Endothelial cell of umbilical vein (primary cell): ENCODE results near the gene KCNAB2. TPM values are rescaled to one million over a fixed set of nuclear protein-coding genes. Genes with fewer than 3 reads are reported as not detected.

ENCODE experiments used
- BruUV-seq: library from RNA; stranded (reverse); fragments of 400-500 nt; replicated peaks from 2 replicates; lab custom pipeline; 2021; lab: Mats Ljungman, UMichigan
- CTCF ChIA-PET: fragments of 300-600, 350-600 bp; sonication (Branson Sonifier 250); formaldehyde crosslinking; loops from one replicate; lab custom pipeline; 2021; ENCODE audit warnings: antibody characterized with exemption, inconsistent platforms; lab: Charles Lee
- POLR2A ChIA-PET: fragments of 300-600, 350-600 bp; sonication (Branson Sonifier 250); formaldehyde crosslinking; loops from one replicate; lab custom pipeline; 2021; ENCODE audit warnings: antibody characterized with exemption, inconsistent platforms; lab: Charles Lee
- DNase-seq: peaks from one replicate; pipeline ENCODE4 v3.0.0-alpha.2; 2011; ENCODE audit warnings: low read depth, low spot score
- FAIRE-seq: peaks from 2 replicates; lab custom pipeline; 2011; peaks lifted over from hg19 to GRCh38; lab: Jason Lieb, UNC
- H2AFZ ChIP-seq: 2 replicates; pipeline ENCODE4 v1.6.0; 2012; ENCODE audit warnings: low read depth, low read length, control low read depth, inconsistent platforms
- H3K27ac ChIP-seq: 2 replicates; pipeline ENCODE4 v1.5.1; 2011; ENCODE audit warnings: low read depth, mild to moderate bottlenecking, control low read depth, low read length, moderate library complexity; ENCODE audit not compliant: insufficient read depth
- H3K27me3 ChIP-seq, 2 experiments: 2 replicates each; pipeline versions ENCODE4 v1.6.0 to v1.6.1; 2011; ENCODE audit warnings: low read length in 2 of 2, mixed read lengths in 1 of 2; ENCODE audit not compliant: control insufficient read depth in 2 of 2, insufficient read depth in 2 of 2
- H3K36me3 ChIP-seq, 2 experiments: 2 replicates in 1 of 2; 3 replicates in 1 of 2; pipeline ENCODE4 v1.5.1; 2011; ENCODE audit warnings: low read length in 2 of 2, mild to moderate bottlenecking in 1 of 2, moderate library complexity in 1 of 2; ENCODE audit not compliant: control insufficient read depth in 2 of 2, insufficient read depth in 2 of 2; ENCODE audit errors: extremely low read depth in 1 of 2
- H3K4me1 ChIP-seq: 3 replicates; pipeline ENCODE4 v1.5.1; 2011; ENCODE audit warnings: mild to moderate bottlenecking, low read length; ENCODE audit not compliant: control insufficient read depth, insufficient read depth; ENCODE audit errors: extremely low read depth
- H3K4me2 ChIP-seq: 2 replicates; pipeline ENCODE4 v1.6.1; 2011; ENCODE audit warnings: low read length, control low read depth, mixed read lengths; ENCODE audit not compliant: insufficient read depth
- H3K4me3 ChIP-seq, 3 experiments: fragments of 200-600 bp in 1 of 3; sonication (generic), shearing (Covaris generic) in 1 of 3; replicated peaks in 1 of 3; 2 replicates each; pipeline ENCODE4 v1.5.1; 2011 to 2016; ENCODE audit warnings: control low read depth in 3 of 3, low read length in 3 of 3, mild to moderate bottlenecking in 2 of 3, inconsistent platforms in 1 of 3, low read depth in 1 of 3, moderate library complexity in 1 of 3; ENCODE audit not compliant: insufficient read depth in 1 of 3
- H3K79me2 ChIP-seq: 2 replicates; pipeline ENCODE4 v1.6.0; 2012; ENCODE audit warnings: low read length, inconsistent platforms; ENCODE audit not compliant: control insufficient read depth, insufficient read depth
- H3K9ac ChIP-seq: replicated peaks from 2 replicates; pipeline ENCODE3; 2011; ENCODE audit warnings: low read length, control low read depth; ENCODE audit not compliant: insufficient read depth; ENCODE audit errors: extremely low read depth
- H3K9me1 ChIP-seq: replicated peaks from 3 replicates; pipeline ENCODE4 v1.6.0; 2011; ENCODE audit warnings: mild to moderate bottlenecking, low read length; ENCODE audit not compliant: control insufficient read depth, insufficient read depth; ENCODE audit errors: extremely low read depth
- H3K9me3 ChIP-seq: replicated peaks from 2 replicates; pipeline ENCODE4 v1.5.1; 2012; ENCODE audit warnings: low read length, inconsistent platforms; ENCODE audit not compliant: control insufficient read depth, insufficient read depth
- H4K20me1 ChIP-seq: replicated peaks from 2 replicates; pipeline ENCODE3; 2011; ENCODE audit warnings: mild to moderate bottlenecking, low read length; ENCODE audit not compliant: control insufficient read depth, insufficient read depth; ENCODE audit errors: extremely low read depth
- MYC ChIP-seq: IDR thresholded peaks from one replicate; pipeline ENCODE4 v1.6.1; 2011; ENCODE audit warnings: mild to moderate bottlenecking, low read depth, low read length
- dilution Hi-C: fragments of 300-500 bp; cut with MboI; formaldehyde crosslinking; loops from one replicate; pipeline ENCODE4 v1.15.0; 2019; ENCODE audit warnings: low sequenced_read_pairs; ENCODE audit not compliant: extremely low pct_ligation_motif_present
- intact Hi-C: fragments of 100-400 bp; cut with micrococcal nuclease; formaldehyde crosslinking; loops from one replicate; pipeline ENCODE4 v1.10.0; 2022
- polyA plus RNA-seq, 4 experiments: library from polyadenylated mRNA; depleted of rRNA in 3 of 4; stranded (reverse) in 3 of 4; unstranded in 1 of 4; fragments of >200 nt; gene quantifications; 2 replicates each; pipeline versions ENCODE4 v1.2.1 to v1.2.3, GENCODE V29; 2011 to 2012; ENCODE audit warnings: missing spikeins in 1 of 4
- total RNA-seq: library from RNA; stranded (reverse); gene quantifications from 2 replicates; pipeline ENCODE4 v1.2.3, GENCODE V29; 2021
- TF ChIP-seq, protein P1 (sequence below), 2 donors: IDR thresholded peaks; 1 replicate in 1 of 2; 2 replicates in 1 of 2; pipeline ENCODE4 v1.5.1; 2011; ENCODE audit warnings: low read length in 2 of 2, mild to moderate bottlenecking in 2 of 2, moderate library complexity in 2 of 2, control low read depth in 1 of 2, inconsistent platforms in 1 of 2, low read depth in 1 of 2; ENCODE audit not compliant: insufficient read depth in 1 of 2; ENCODE audit errors: extremely low read depth in 1 of 2

Gene KCNAB2
- total and polyA plus RNA-seq, 2 donors (not counting 3 experiments of a cell fraction or from before 2014, with no cell fraction given), result 2.4 to 3.8 TPM

DNA sequence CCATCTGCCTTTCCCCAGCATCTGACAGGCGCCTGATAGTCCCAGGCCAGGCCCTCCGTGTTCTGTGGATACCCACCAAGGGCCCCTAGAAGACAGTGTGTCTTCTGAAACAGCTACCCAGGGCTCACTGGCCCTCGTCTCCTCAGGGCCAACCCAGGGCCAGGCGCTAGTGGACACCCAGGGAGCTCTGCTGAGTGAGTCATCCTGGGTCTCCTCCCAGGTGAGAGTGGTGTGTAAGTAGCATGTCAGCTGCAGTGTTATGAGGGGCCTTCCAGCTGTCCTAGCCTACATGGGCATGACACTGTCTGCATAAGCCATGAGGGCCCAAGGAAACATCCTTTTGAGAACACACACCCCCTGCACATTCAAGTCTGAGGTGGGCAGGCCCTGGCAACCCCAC is 97.7 kb downstream of the KCNAB2 start:
- Histone ChIP-seq H2AFZ (no peak overlapping the region), H3K4me2 (no peak overlapping the region), H3K36me3 (no peaks in the 10 kb centered on the region), H3K9me1 (no peaks in the 10 kb centered on the region), H3K27me3 (peaks cover 0 to 2% of the 10 kb centered on the region in 2 experiments), H3K4me3 (no peak overlapping the region), H3K27ac (no peak overlapping the region), H4K20me1 (no peaks in the 10 kb centered on the region), H3K9me3 (no peaks in the 10 kb centered on the region), H3K9ac (no peak overlapping the region), H3K4me1 (no peaks in the 10 kb centered on the region), H3K79me2 (no peaks in the 10 kb centered on the region)
- ChIA-PET CTCF (no interaction called here), POLR2A (no interaction called here)
- DNase-seq (no peak), FAIRE-seq (no peak)
- dilution Hi-C loops (no loop called here), intact Hi-C loops (no loop called here)
- BruUV-seq, result no TSS peak
- TF ChIP-seq, protein P1, sequence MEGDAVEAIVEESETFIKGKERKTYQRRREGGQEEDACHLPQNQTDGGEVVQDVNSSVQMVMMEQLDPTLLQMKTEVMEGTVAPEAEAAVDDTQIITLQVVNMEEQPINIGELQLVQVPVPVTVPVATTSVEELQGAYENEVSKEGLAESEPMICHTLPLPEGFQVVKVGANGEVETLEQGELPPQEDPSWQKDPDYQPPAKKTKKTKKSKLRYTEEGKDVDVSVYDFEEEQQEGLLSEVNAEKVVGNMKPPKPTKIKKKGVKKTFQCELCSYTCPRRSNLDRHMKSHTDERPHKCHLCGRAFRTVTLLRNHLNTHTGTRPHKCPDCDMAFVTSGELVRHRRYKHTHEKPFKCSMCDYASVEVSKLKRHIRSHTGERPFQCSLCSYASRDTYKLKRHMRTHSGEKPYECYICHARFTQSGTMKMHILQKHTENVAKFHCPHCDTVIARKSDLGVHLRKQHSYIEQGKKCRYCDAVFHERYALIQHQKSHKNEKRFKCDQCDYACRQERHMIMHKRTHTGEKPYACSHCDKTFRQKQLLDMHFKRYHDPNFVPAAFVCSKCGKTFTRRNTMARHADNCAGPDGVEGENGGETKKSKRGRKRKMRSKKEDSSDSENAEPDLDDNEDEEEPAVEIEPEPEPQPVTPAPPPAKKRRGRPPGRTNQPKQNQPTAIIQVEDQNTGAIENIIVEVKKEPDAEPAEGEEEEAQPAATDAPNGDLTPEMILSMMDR (IDR thresholded peaks at IDR 0.05; ENCODE audit: extremely low read depth in 1 of 2, insufficient read depth in 1 of 2, low read depth in 1 of 2, low read length in 2 of 2), result no peak

DNA sequence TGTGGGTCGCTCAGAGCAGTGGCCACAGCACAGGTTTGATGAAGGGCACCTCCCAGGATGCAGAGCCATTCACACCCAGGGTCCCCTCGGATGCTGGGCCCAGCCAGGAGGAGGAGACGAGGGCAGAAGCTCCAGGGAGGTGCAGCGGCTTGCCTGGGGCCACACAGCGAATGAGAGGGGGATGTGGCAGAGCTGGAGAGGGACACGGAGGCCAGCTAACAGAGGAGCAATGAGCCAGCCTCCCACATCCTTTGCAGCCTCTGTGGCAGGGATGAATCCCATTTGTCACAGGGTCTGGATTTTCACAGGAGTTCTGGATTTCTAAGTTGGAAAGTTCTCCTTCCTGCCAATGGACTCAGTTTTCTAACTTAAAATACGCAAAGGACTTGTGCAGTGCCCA is 98.5 kb downstream of the KCNAB2 start:
- no peak for FAIRE-seq
- no peak overlapping the region for H2AFZ ChIP-seq
- ChIA-PET POLR2A (no interaction called here), CTCF (no interaction called here)
- BruUV-seq, result no TSS peak
- no peaks in the 10 kb centered on the region for H3K9me3 ChIP-seq
- TF ChIP-seq MYC, result no peak
- dilution Hi-C loops (no loop called here), intact Hi-C loops (no loop called here)
- DNase-seq, result no peak
- H4K20me1 ChIP-seq, result no peaks in the 10 kb centered on the region
- no peaks in the 10 kb centered on the region for H3K36me3 ChIP-seq
- no peak overlapping the region for H3K4me3 ChIP-seq
- H3K79me2 ChIP-seq, result no peaks in the 10 kb centered on the region
- no peaks in the 10 kb centered on the region for H3K4me1 ChIP-seq
- H3K9me1 ChIP-seq, result no peaks in the 10 kb centered on the region
- H3K9ac ChIP-seq, result no peak overlapping the region
- H3K4me2 ChIP-seq, result no peak overlapping the region
- peaks cover 0 to 2% of the 10 kb centered on the region in 2 experiments for H3K27me3 ChIP-seq
- no peak overlapping the region for H3K27ac ChIP-seq
